HG03460 (cell line): ENCODE measurements around the gene DZIP1.

Source experiments
- ATAC-seq: cut with Tn5 transposase; IDR thresholded peaks from one replicate; pipeline ENCODE4 v1.9.1; 2021; ENCODE audit not compliant: unreplicated experiment

DZIP1 gene

GRCh38 chr13:95643571-95643935 lies 953 bp downstream of the DZIP1 start:
- ATAC-seq, result no peak

DNA sequence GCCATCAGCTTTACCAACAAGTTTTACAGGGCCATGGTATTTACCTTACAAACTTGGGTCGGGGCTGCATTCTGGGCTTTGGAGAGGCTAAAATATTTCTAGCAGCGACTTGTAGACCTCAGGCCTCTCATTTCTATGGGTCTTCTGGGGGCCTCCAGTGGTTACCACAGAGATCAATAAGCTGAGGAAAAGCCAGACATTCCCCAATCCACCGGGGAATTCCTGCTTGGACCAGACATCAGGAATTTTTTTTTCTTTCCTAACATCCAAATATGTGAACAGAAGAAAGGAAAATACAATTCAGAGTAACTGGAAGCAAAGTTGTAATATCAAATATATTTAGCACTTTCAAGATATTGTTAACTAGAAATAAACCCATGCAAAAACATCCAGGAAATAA lies 1.5 kb downstream of the DZIP1 start:
- ATAC-seq, result no peak

- ATAC-seq, result no peak
Measured at GRCh38 chr13:95642028-95642621, 2.4 kb downstream of the DZIP1 start.

DNA sequence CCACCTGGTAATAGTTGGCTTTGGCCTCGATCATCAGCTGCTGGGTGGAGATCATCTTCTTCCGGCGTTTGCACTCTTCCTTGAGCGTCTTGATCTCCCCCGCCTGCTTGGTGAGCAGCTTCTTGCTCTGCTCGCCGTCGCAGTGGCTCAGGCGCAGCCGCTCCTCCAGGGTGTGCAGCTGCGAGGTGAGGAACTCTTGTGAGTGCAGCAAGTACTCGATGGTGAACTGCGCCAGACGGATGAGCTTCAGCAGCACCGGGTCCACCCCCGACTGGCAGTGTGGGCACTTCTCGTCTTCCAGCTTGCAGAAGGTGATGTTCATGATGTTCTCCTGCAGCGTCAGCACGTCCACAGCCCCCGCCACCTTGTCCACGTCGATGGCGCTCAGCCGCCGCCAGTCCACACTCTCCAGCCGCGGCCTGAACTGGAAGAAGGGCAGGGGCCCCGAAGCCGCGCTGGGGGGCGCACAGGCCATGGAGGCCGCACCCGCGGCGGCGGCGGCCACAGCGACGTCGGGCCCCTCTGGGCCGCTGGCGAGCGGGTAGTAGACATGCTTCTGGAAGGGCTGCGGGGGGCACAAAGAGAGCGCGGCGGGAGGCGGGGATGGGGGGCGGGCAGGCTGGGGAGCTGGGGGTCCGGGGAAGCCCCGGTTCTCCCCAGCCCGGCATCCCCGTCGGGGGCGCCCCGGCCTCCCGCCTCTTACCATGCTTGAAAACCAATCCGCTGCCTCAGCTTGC lies 3.0 kb downstream of the DZIP1 start:
- no peak for ATAC-seq

GRCh38 chr13:95636853-95637252 lies 7.7 kb downstream of the DZIP1 start:
- no peak for ATAC-seq

DNA sequence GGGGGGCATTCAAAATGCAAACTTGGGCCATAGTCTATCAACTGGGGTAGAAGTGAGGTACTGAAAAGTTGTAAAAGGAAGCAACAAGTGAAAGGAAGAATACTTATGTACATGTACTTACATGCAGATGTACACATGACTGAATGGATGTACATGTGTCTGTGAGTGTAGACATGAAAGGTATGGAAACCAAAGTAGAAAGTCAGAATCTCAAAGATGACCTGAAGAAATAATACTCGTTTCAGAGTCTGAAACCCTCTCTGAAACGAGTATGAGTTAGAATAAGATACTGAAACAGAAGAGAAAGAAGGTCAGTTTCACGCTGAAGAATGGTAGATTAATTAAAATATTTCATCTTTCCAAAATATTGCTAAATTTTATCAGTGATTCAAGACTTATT lies 13.9 kb downstream of the DZIP1 start:
- ATAC-seq, result no peak

- no peak for ATAC-seq
Measured at GRCh38 chr13:95629071-95629470, 15.4 kb downstream of the DZIP1 start.

GRCh38 chr13:95628488-95628887 lies 16.0 kb downstream of the DZIP1 start:
- no peak for ATAC-seq

- ATAC-seq, result no peak
Measured at GRCh38 chr13:95627590-95627989, 16.9 kb downstream of the DZIP1 start.

GRCh38 chr13:95626768-95627167 lies 17.7 kb downstream of the DZIP1 start:
- no peak for ATAC-seq

GRCh38 chr13:95624020-95624419 lies 20.5 kb downstream of the DZIP1 start:
- no peak for ATAC-seq

- no peak for ATAC-seq
Measured at GRCh38 chr13:95623141-95623540, 21.4 kb downstream of the DZIP1 start.

DNA sequence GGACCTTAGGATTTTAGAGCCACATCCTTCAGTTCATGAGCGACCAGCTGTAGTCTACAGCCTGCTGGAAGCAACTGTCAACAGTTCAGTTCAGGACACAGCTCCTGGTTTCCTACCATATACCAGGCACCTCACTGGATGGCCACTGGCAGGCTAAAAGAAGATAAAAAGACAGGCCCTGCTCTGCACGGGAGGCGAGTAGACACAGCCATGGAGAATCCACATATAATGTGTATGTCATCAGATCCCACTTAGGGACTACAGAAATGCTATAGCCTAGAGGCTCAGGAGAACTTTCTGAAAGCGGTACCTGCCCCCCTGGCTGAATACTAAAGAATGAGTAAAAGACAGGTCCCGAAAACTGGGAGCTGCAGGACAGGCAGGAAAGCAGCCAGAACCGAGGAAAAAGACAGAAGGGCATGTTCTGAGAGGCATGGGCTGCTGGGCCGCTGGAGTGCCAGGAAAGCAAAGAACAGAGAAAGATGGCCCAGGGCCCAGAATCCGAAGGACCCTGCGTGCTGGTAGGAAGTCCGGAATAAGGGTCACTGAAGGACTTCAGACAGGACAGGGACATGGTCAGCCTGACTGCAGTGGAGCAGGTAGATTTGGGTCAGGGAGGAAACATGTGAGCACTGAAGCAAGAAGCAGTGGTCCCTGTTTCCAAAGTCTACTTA lies 23.5 kb downstream of the DZIP1 start:
- ATAC-seq, result no peak

DNA sequence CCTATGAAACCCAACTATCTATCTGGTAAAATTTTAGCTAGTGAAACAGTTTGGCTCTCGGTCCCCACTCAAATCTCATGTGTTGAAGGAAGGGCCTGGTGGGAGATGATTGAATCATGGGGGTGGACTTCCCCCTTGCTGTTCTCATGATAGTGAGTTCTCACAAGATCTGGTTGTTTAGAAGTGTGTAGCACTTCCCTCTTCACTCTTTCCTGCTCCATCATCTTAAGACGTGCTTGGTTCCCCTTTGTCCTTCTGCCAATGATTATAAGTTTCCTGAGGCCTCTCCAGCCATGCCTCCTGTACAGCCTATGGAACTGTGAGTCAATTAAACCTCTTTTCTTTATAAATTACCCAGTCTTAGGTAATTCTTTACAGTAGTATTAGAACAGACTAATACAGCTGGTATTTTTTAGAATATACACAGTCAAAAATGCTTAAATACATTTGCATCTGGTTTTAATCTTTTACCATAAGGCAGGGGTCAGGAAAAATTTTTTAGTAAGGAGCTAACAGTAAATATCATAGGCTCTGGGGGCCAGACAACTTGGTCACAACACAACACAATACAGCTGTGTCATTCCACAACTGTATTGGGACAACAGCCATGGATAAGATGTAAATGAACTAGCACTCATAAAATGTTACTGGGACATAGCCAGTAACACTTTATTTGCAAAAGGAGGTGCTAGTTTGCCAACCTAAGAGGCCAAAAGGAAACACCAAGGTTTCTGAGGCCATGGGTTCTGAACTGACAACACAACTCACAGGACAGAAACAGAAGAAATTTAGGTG lies 24.3 kb downstream of the DZIP1 start:
- ATAC-seq, result no peak

DNA sequence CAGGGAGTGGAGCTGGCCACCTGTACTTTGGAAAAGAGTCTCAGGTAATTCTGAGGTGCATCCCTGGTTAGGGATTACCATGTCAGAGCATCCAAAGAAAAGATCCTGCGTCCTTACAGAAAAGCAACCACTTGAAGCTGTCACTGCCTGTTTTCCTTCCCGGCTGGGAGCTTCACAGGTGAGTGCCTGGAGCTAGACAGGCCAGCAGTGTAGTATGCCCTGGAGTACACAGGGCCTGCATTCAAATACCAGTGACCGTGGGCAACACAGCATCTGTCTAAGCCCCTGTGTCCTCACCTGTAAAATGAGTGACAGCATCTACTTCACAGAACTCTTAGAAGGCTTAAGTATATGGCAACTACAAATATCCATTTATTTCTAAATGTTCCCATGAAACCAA lies 29.0 kb downstream of the DZIP1 start:
- ATAC-seq, result no peak

GRCh38 chr13:95614641-95615245 lies 29.8 kb downstream of the DZIP1 start:
- ATAC-seq, result no peak

DNA sequence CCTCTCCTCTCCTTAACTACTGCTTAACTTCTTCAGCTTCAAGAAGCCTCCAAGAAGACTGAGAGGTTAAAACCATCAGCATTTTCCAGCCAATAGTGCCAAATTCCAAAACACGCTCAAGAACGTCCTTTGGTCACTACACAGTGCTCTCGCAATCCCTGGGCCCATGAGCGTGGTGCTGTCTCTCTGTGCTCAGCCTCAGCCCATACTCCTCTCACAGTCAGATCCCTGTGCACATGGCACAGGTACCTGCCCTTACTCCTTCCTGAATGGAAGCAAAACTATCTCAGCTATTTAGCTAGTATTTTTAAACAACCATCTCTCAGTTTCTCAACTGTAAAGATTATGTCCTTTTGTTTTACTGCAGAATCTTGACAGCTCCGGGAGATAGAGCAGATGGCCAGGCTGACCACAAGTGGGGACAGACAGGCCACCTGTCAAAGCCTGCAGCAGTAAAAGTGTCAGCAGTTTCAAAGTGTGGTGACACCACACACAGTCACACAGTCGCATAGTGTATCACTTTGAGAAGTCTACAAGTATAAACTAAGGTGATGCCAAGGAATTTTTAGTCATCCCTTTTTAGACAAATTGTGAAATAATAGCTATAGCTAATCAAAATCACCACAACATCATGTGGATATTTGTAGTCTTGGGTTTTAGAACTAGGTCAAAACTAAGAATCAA lies 35.7 kb downstream of the DZIP1 start:
- ATAC-seq, result no peak

- ATAC-seq, result no peak
Measured at GRCh38 chr13:95607366-95607765, 37.1 kb downstream of the DZIP1 start.

GRCh38 chr13:95605448-95606125 lies 38.9 kb downstream of the DZIP1 start:
- ATAC-seq, result no peak

DNA sequence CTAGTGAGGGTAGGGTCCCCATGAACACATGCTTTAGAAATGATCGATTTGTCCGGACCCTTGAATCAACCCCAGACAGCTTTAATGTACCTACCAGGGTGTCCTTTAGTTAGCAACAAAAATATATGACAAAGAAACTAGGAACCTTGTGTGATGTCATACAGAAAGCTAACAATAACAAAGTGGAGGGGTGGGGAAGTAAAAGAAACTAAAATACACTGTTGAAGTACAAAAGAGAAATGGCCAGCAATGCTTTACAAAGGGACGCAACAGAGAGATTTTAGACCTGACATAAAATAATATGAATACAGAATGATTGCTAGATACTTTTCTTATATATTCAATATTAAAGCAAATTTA lies 40.0 kb downstream of the DZIP1 start:
- ATAC-seq, result no peak
